Activated naive CD4-positive, alpha-beta T cell treated with anti-CD3 and anti-CD28 coated beads for 36 hours (primary cell): ENCODE measurements around the gene PLVAP. TPM values are rescaled to one million over a fixed set of nuclear protein-coding genes. Genes with fewer than 3 reads are reported as not detected.

Source experiments
- CTCF ChIA-PET: fragments of 350-600 bp; sonication (Branson Sonifier 250); formaldehyde crosslinking; loops from one replicate; lab custom pipeline; 2021; ENCODE audit warnings: antibody characterized with exemption; lab: Charles Lee
- DNase-seq: peaks from one replicate; pipeline ENCODE4 v3.0.0-alpha.2; 2020
- H3K27ac Mint-ChIP-seq: one replicate; pipeline ENCODE4 v1.8.0; 2021; ENCODE audit warnings: mild to moderate bottlenecking, mixed read lengths
- H3K27me3 Mint-ChIP-seq: one replicate; pipeline ENCODE4 v1.8.0; 2021; ENCODE audit warnings: low read depth, mixed read lengths
- H3K36me3 Mint-ChIP-seq: one replicate; pipeline ENCODE4 v1.8.0; 2021; ENCODE audit warnings: low read depth, mixed read lengths
- H3K4me1 Mint-ChIP-seq: one replicate; pipeline ENCODE4 v1.8.0; 2021; ENCODE audit warnings: low read depth, mixed read lengths
- H3K4me3 Mint-ChIP-seq: one replicate; pipeline ENCODE4 v1.8.0; 2021; ENCODE audit warnings: mild to moderate bottlenecking, moderate library complexity, mixed read lengths
- H3K9me3 Mint-ChIP-seq: one replicate; pipeline ENCODE4 v1.8.0; 2021; ENCODE audit warnings: mixed read lengths
- intact Hi-C: fragments of 100-400 bp; cut with micrococcal nuclease; formaldehyde crosslinking; loops from one replicate; pipeline ENCODE4 v1.15.1; 2023
- total RNA-seq, 2 experiments: library from RNA; stranded (reverse); gene quantifications; one replicate each; pipeline ENCODE4 v1.2.3, GENCODE V29; 2021

The PLVAP gene
- total RNA-seq, 2 experiments from 2014 or later: not detected

- Mint-ChIP-seq H3K27me3 (no peaks in the 10 kb centered on the region), H3K9me3 (no peaks in the 10 kb centered on the region), H3K4me1 (peaks cover 9% of the 10 kb centered on the region), H3K36me3 (peaks cover 13% of the 10 kb centered on the region), H3K27ac (no peak overlapping the region), H3K4me3 (no peak overlapping the region)
- CTCF ChIA-PET: no interaction called here
- DNase-seq: no peak
- intact Hi-C loops: no loop called here
These were observed 54.3 kb downstream of the PLVAP start for GRCh38 chr19:17322854-17323253.

GRCh38 chr19:17321655-17322489, 55.3 kb downstream of the PLVAP start:
- H3K27me3 Mint-ChIP-seq: no peaks in the 10 kb centered on the region
- H3K9me3 Mint-ChIP-seq: no peaks in the 10 kb centered on the region
- peaks cover 9% of the 10 kb centered on the region for H3K4me1 Mint-ChIP-seq
- no peak for DNase-seq
- intact Hi-C loops: no loop called here
- peak overlapping the region; percentile 60 for H3K27ac Mint-ChIP-seq
- H3K4me3 Mint-ChIP-seq: no peak overlapping the region
- H3K36me3 Mint-ChIP-seq: peaks cover 13% of the 10 kb centered on the region
- CTCF ChIA-PET: no interaction called here

DNA sequence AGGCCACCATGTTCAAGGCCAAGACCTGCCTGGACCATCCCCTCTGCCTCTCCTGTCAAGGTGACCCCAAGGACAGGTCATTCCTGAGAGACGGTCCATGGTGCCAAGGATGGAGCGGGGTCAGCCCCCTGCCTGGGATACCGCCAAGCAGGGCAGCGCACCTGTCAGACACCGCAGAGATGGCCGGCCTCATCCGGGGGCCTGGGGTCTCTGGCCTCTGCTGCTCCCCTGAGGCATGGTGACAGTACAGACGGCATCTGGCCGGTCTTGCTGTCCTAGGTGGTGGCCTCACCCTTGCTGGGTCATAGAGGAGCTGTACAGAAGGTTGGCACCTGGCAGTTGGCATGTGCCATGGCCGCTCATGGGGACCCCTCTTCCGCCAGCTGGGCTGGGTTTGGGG, 56.7 kb downstream of the PLVAP start:
- Mint-ChIP-seq H3K9me3 (no peaks in the 10 kb centered on the region), H3K36me3 (peaks cover 22% of the 10 kb centered on the region), H3K4me1 (peaks cover 9% of the 10 kb centered on the region), H3K4me3 (no peak overlapping the region), H3K27ac (no peak overlapping the region), H3K27me3 (no peaks in the 10 kb centered on the region)
- intact Hi-C loops: no loop called here
- CTCF ChIA-PET: no interaction called here
- no peak for DNase-seq

DNA sequence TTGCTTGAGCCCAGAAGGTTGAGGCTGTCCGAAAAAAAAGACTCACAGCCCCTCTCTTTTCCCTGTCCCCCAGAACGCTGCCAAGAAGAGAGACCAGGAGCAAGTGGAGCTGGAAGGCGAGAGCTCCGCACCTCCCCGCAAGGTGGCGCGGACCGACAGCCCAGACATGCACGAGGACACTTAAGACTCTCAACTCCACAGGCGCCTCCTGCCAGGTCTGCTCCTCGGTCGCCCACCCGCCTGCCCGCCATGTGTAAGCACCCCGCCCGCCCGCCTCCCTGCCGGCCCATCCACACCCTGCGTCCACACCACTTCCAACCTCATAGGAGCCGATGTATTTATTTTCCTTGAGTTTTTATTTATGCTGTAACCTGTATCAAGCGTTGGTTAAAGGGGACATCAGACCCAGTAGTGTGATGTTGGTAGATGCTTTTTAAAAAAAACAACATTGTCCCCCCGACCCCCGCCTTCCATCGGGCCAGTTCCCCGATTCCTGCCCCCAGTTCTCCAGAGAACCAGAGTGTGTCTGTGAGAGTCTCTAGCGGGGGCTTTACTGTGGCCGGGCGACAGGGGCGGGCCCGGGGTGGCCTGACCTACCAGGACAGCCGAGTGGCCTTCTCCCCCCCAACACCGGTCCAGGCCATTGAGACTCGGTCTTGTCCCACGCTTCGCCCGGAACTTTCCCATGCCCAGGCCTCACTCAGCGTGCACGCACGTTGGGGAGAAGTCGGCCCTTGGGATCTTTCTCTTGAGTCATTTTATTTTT, 57.5 kb downstream of the PLVAP start:
- peaks cover 9% of the 10 kb centered on the region for H3K4me1 Mint-ChIP-seq
- CTCF ChIA-PET: no interaction called here
- no peak overlapping the region for H3K4me3 Mint-ChIP-seq
- H3K27me3 Mint-ChIP-seq: no peaks in the 10 kb centered on the region
- H3K9me3 Mint-ChIP-seq: no peaks in the 10 kb centered on the region
- no peak overlapping the region for H3K27ac Mint-ChIP-seq
- intact Hi-C loops: no loop called here
- H3K36me3 Mint-ChIP-seq: peaks cover 22% of the 10 kb centered on the region
- no peak for DNase-seq

- H3K4me3 Mint-ChIP-seq: no peak overlapping the region
- CTCF ChIA-PET: no interaction called here
- H3K9me3 Mint-ChIP-seq: no peaks in the 10 kb centered on the region
- H3K27me3 Mint-ChIP-seq: no peaks in the 10 kb centered on the region
- H3K36me3 Mint-ChIP-seq: peaks cover 24% of the 10 kb centered on the region
- no peak overlapping the region for H3K27ac Mint-ChIP-seq
- DNase-seq: no peak
- intact Hi-C loops: no loop called here
- peaks cover 9% of the 10 kb centered on the region for H3K4me1 Mint-ChIP-seq
These were observed 58.2 kb downstream of the PLVAP start for GRCh38 chr19:17318966-17319365.

DNA sequence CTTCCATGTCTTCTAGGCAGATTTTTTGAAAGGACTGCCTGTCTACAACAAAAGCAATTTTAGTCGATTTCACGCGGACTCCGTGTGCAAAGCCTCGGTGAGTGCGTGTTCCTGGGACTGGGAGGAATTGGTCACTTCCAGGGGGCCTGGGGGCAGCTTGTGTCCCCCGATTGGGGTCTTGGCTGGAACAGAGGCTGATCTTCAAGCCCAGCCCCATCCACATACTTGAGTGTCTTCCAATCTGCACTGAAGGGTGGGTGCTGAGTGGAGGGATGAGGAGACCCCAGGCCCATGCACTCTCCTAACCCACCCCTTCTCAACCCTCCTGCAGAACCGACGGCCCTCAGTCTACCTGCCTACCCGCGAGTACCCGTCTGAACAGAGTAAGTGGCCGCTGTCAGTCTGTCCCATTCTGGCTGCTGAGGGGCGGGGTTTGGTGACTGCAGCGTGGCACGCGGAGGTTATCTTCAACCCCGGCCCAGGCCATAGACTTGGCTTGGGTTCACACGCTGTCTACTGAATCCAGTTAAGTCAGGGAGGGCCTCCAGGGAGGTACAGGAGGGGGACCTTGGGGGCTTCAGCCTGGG, 63.0 kb downstream of the PLVAP start:
- DNase-seq: no peak
- Mint-ChIP-seq H3K27me3 (no peaks in the 10 kb centered on the region), H3K27ac (no peak overlapping the region), H3K4me1 (peaks cover 23% of the 10 kb centered on the region), H3K4me3 (no peak overlapping the region), H3K36me3 (peaks cover 16% of the 10 kb centered on the region), H3K9me3 (no peaks in the 10 kb centered on the region)
- intact Hi-C loops: no loop called here
- CTCF ChIA-PET: interaction anchor here (0.6 kb wide), 2 partner anchors 233 to 340 kb away, joined by 3 read pairs; no protein-coding TSS in a partner anchor

DNA sequence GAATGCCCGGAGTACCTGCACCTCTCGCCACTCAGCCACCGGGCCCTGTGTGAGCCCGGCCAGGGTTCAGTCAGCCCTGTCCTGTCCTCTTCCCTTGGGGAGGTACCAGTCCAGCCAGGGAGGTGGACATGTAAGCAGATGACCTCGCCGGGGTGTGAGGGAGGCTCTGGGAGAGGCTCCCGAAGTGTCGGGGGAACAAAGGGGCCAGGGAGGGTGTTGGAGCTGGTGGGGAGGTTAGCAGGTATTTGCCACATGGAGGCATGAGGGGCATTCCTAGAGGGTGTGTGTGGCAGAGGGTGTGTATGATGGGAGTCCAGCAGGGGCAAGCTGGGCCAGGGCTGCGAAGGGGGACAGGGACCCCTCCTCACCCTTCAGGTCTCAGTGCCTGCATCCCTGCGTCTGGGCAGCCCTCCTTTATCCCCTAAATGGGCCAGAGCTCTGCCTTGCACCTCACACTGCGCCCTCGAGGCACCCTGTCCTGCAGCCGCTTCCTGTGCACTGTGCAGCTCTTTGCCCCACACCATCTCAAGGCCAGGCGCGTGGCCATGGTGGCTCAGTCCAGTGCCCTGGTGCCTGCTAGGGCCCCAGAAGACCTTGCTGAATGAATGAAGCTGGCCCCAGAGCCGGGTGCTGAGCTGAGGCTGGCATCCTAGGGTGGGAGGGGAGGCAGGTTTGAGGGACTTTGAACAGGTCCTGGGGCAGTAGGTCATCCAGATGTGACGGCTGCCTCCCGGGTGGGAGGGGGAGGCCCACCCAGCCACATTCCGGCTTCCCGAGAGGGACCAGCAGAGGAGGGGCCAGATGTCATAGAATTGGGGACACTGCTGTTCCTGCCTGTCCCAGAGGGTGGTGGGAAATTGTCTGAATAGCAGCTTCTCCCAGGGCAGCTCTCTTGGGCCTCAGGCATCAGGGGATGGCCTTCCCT, 64.7 kb downstream of the PLVAP start:
- CTCF ChIA-PET: no interaction called here
- Mint-ChIP-seq H3K27ac (no peak overlapping the region), H3K9me3 (no peaks in the 10 kb centered on the region), H3K27me3 (no peaks in the 10 kb centered on the region), H3K4me3 (no peak overlapping the region), H3K36me3 (peaks cover 16% of the 10 kb centered on the region), H3K4me1 (peaks cover 31% of the 10 kb centered on the region)
- no peak for DNase-seq
- intact Hi-C loops: no loop called here

DNA sequence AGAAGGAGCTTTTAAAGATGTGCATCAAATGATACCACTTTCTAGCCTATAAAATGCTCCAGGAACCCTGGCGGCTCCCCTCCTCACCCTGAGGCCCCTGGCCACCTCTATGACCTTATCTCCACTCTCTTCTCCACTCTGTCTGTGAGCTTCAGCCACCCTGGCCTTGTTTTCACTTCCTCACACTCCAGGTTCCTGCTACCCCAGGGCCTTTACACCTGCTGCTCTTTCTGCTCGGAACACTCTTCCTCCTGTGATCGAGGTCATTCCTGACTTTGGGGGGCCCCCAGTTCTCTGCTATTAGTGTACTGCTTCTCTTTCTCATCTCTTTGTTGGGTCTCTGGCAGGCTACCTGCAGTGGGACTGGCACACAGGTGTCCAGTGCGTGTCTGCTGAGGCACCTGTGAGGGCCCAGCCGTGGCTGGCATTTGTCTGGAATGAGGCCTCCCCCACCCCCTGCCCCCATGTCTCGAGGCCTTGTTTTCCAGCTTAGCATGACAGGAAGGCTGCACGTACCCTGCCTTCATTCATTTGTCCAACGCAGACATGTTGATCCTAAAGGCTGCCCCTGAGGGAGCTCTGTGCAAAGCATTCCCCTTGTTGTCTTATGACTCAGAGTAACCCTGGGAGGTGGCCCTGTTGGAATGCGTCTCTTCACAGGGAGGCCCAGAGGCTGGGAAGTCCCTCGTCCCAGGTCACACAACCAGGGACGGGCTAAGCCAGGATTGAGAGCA, 65.5 kb downstream of the PLVAP start:
- H3K27ac Mint-ChIP-seq: no peak overlapping the region
- H3K9me3 Mint-ChIP-seq: no peaks in the 10 kb centered on the region
- peaks cover 15% of the 10 kb centered on the region for H3K36me3 Mint-ChIP-seq
- intact Hi-C loops: no loop called here
- H3K4me3 Mint-ChIP-seq: peak overlapping the region; percentile 41
- CTCF ChIA-PET: interaction anchor here (1.0 kb wide), 1 partner anchor 31 kb away, joined by 3 read pairs; no protein-coding TSS in a partner anchor
- H3K27me3 Mint-ChIP-seq: no peaks in the 10 kb centered on the region
- peaks cover 36% of the 10 kb centered on the region for H3K4me1 Mint-ChIP-seq
- DNase-seq: no peak

GRCh38 chr19:17309965-17310461, 67.1 kb downstream of the PLVAP start:
- intact Hi-C loops: loop anchor here (1.0 to 10.0 kb wide), 9 partner anchors 18 to 768 kb away; partner anchors contain the start of genes CHERP, GTPBP3, HAUS8 and MYO9B
- peaks cover 7% of the 10 kb centered on the region for H3K36me3 Mint-ChIP-seq
- H3K27me3 Mint-ChIP-seq: no peaks in the 10 kb centered on the region
- peaks cover 42% of the 10 kb centered on the region for H3K4me1 Mint-ChIP-seq
- no peak for DNase-seq
- H3K27ac Mint-ChIP-seq: peak overlapping the region; percentile 86
- peak overlapping the region; percentile 97 for H3K4me3 Mint-ChIP-seq
- CTCF ChIA-PET: interaction anchor here (2.1 kb wide), 1 partner anchor 16 kb away, joined by 6 read pairs; no protein-coding TSS in a partner anchor
- no peaks in the 10 kb centered on the region for H3K9me3 Mint-ChIP-seq

- peaks cover 7% of the 10 kb centered on the region for H3K36me3 Mint-ChIP-seq
- DNase-seq: peak; percentile 100
- H3K4me1 Mint-ChIP-seq: peaks cover 47% of the 10 kb centered on the region
- H3K4me3 Mint-ChIP-seq: peak within 1 kb of the TSS; percentile 97
- H3K9me3 Mint-ChIP-seq: no peaks in the 10 kb centered on the region
- CTCF ChIA-PET: interaction anchor here (0.5 to 2.1 kb wide), 5 partner anchors 9 to 117 kb away, joined by 3 to 6 read pairs (median 3); partner anchors contain the start of gene BABAM1
- no peaks in the 10 kb centered on the region for H3K27me3 Mint-ChIP-seq
- intact Hi-C loops: loop anchor here (1.0 to 10.0 kb wide), 9 partner anchors 19 to 767 kb away; partner anchors contain the start of genes CHERP, GTPBP3, HAUS8 and MYO9B
- H3K27ac Mint-ChIP-seq: peak within 1 kb of the TSS; percentile 86
These were observed 67.8 kb downstream of the PLVAP start, which contains the start of gene DDA1 for GRCh38 chr19:17309198-17309964. TSS of gene DDA1 (plus strand) at chr19:17309563. CDS start at chr19:17309655, 92 bp downstream.
